Body of pancreas (tissue), 4 donors: ENCODE results near the gene C9orf152. TPM values are rescaled to one million over a fixed set of nuclear protein-coding genes. Genes with fewer than 3 reads are reported as not detected.

ENCODE experiments used
- ATAC-seq: fragments of 150-250 bp; one replicate; pipeline ENCODE4 v1.9.1; 2016
- DNase-seq, 4 donors: peaks; one replicate each; pipeline ENCODE4 v3.0.0-alpha.2; 2019
- H3K27ac ChIP-seq, 4 donors: fragments of 200-600 bp; sonication (generic); 1 replicate in 3 of 4; 2 replicates in 1 of 4; pipeline versions ENCODE4 v1.5.1 to v1.6.1; 2016 to 2019; ENCODE audit warnings: mild to moderate bottlenecking in 1 of 4, mixed read lengths in 1 of 4, moderate library complexity in 1 of 4
- H3K27me3 ChIP-seq, 2 donors: fragments of 200-600 bp; sonication (generic); one replicate each; pipeline ENCODE4 v1.6.0; 2016; ENCODE audit warnings: mild to moderate bottlenecking in 1 of 2
- H3K36me3 ChIP-seq, 2 donors: fragments of 200-600 bp; sonication (generic); replicated peaks in 1 of 2; 2 replicates each; pipeline ENCODE4 v1.5.1; 2016; ENCODE audit warnings: low read depth in 2 of 2; ENCODE audit not compliant: insufficient read depth in 1 of 2
- H3K4me1 ChIP-seq: fragments of 200-600 bp; sonication (generic); one replicate; pipeline ENCODE4 v1.6.0; 2016
- H3K4me3 ChIP-seq, 2 donors: fragments of 200-600 bp; sonication (generic); 1 replicate in 1 of 2; 2 replicates in 1 of 2; pipeline ENCODE4 v1.5.1; 2016 to 2019
- H3K9me3 ChIP-seq, 3 donors: fragments of 200-600 bp; sonication (generic); 1 replicate in 2 of 3; 2 replicates in 1 of 3; pipeline ENCODE4 v1.5.1; 2016
- POLR2A ChIP-seq, 3 donors: fragments of 450-650 bp; IDR thresholded peaks; one replicate each; pipeline ENCODE4 v1.6.1; 2016; ENCODE audit warnings: antibody characterized with exemption in 3 of 3, mild to moderate bottlenecking in 2 of 3
- WGBS, 2 donors: methylation state at CpG; one replicate each; pipeline ENCODE4 v1.1.5; 2017; 5-methylcytosine and 5-hydroxymethylcytosine counted together
- intact Hi-C: fragments of 100-400 bp; cut with DNase I; formaldehyde crosslinking; loops from one replicate; pipeline ENCODE4 v1.15.1; 2023
- total RNA-seq, 2 donors: library from RNA; depleted of rRNA; stranded (reverse); fragments of >200 nt; gene quantifications; one replicate each; pipeline ENCODE4 v1.1.0, GENCODE V29; 2016
- TF ChIP-seq, protein P1 (sequence below), 7 experiments: fragments of 450-650 bp in 4 of 7; fragments of 200-600 bp in 3 of 7; sonication (generic) in 3 of 7; IDR thresholded peaks; one replicate each; pipeline ENCODE4 v1.5.1; 2016 to 2019; ENCODE audit warnings: antibody characterized with exemption in 7 of 7

Gene C9orf152
- total RNA-seq, 2 donors from 2014 or later = 0.33 to 3.4 TPM

DNA sequence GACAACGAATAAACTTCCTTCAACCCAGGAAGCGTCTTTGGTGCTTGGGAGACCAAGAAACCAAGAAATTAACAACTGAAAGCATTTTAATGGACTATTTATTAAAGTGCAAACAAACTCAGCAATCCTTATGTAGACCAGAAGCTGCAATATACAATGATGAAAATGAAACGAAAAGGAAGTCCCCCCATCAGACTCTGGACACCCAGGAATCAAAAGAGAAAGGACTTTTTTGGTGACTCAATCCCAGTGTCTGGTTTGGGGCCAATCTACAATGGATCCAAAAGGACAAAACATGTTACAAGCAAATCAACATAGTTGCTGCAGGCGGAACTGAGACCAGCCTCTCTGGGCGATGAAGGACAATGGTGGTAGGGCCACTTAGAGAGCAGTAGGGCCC is 39.5 kb downstream of the C9orf152 start:
- Histone ChIP-seq H3K27ac (no peak overlapping the region), H3K9me3 (no peaks in the 10 kb centered on the region), H3K27me3 (no peaks in the 10 kb centered on the region), H3K4me1 (peaks cover 5% of the 10 kb centered on the region), H3K36me3 (no peaks in the 10 kb centered on the region), H3K4me3 (no peak overlapping the region)
- no peak for DNase-seq
- intact Hi-C loops = no loop called here
- no peak for ATAC-seq
- 67 to 76% methylated on average over 5 of the region's 5 CpGs for WGBS, 2 donors
- TF ChIP-seq, protein P1, sequence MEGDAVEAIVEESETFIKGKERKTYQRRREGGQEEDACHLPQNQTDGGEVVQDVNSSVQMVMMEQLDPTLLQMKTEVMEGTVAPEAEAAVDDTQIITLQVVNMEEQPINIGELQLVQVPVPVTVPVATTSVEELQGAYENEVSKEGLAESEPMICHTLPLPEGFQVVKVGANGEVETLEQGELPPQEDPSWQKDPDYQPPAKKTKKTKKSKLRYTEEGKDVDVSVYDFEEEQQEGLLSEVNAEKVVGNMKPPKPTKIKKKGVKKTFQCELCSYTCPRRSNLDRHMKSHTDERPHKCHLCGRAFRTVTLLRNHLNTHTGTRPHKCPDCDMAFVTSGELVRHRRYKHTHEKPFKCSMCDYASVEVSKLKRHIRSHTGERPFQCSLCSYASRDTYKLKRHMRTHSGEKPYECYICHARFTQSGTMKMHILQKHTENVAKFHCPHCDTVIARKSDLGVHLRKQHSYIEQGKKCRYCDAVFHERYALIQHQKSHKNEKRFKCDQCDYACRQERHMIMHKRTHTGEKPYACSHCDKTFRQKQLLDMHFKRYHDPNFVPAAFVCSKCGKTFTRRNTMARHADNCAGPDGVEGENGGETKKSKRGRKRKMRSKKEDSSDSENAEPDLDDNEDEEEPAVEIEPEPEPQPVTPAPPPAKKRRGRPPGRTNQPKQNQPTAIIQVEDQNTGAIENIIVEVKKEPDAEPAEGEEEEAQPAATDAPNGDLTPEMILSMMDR (IDR thresholded peaks at IDR 0.05) = no peak
- no peak for TF ChIP-seq POLR2A (IDR thresholded peaks at IDR 0.05)

DNA sequence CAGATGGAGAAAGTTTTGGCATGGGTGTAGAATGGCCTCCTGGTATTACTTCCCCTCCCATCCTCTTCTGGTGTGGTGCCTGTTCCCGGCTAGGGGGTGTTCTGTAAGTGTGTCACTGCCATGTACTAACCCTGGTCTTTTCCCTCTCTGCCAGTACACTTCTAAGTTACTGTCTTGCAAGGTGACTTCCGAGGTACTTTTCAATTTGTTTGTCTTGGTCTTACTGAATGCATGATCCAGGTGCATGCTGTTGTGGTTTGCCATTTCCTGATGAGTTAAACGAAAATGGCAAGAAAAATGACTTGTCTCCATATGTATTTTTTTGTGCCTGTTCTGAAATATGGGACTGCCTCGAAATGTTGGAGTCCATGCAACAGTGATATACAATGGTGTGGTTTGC is 46.0 kb downstream of the C9orf152 start:
- H3K4me1 ChIP-seq = no peaks in the 10 kb centered on the region
- ATAC-seq (no peak), DNase-seq (no peak)
- no peak overlapping the region for H3K27ac ChIP-seq
- H3K9me3 ChIP-seq = no peaks in the 10 kb centered on the region
- H3K27me3 ChIP-seq = no peaks in the 10 kb centered on the region
- TF ChIP-seq POLR2A (IDR thresholded peaks at IDR 0.05) = no peak
- TF ChIP-seq, protein P1 (IDR thresholded peaks at IDR 0.05) = no peak
- intact Hi-C loops = no loop called here
- H3K36me3 ChIP-seq = no peaks in the 10 kb centered on the region
- no peak overlapping the region for H3K4me3 ChIP-seq
- 76 to 77% methylated on average over 4 of the region's 4 CpGs for whole genome bisulfite sequencing, 2 donors

DNA sequence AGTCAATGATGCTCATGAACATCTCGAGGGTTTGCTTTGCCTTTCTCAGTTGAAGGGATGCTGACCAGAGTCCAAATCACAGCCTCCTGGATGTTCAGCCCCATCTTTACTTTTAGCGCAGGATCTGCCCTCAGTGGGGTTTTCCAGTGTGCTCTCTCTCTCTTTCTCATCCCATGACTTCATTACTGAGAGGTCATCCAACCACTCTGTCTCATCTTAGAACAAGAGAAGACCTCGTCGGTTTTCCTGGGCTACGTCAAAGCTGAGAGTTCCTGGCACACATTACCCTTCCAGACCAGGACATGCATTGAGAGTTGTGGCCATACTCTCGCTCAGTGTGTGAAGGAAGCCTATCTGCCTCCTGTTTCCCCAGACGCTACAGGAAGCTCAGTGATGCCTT is 47.3 kb downstream of the C9orf152 start:
- H3K9me3 ChIP-seq = no peaks in the 10 kb centered on the region
- no peak overlapping the region for H3K27ac ChIP-seq
- 80 to 86% methylated on average over 7 of the region's 7 CpGs for WGBS, 2 donors
- intact Hi-C loops = no loop called here
- DNase-seq (no peak), ATAC-seq (no peak)
- TF ChIP-seq POLR2A (IDR thresholded peaks at IDR 0.05) = no peak
- TF ChIP-seq, protein P1 (IDR thresholded peaks at IDR 0.05) = no peak
- no peaks in the 10 kb centered on the region for H3K4me1 ChIP-seq
- no peak overlapping the region for H3K4me3 ChIP-seq
- H3K36me3 ChIP-seq = no peaks in the 10 kb centered on the region
- no peaks in the 10 kb centered on the region for H3K27me3 ChIP-seq

DNA sequence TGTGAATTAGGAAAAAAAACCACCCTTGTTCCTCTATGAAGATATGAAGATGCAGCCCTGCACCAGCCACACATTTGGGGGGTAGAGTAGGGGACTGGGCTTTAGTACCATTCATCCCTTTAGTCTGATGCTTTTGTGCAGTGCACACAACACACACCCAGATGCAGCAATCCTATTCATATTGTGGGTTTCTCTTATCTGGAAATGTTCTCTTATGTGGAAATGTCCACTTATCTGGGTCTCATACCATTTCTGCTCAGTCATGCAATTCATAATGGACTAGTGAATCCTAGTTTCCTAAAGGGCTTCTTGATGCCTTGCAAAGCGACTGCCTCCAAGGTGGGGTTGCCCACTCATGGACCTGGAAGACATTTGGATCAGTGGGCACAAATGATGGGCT is 47.8 kb downstream of the C9orf152 start:
- TF ChIP-seq, protein P1 (IDR thresholded peaks at IDR 0.05) = no peak
- TF ChIP-seq POLR2A (IDR thresholded peaks at IDR 0.05) = no peak
- 84 to 93% methylated on average over 1 of the region's 1 CpG for WGBS, 2 donors
- intact Hi-C loops = no loop called here
- DNase-seq = no peak
- ATAC-seq = no peak
- Histone ChIP-seq H3K27me3 (no peaks in the 10 kb centered on the region), H3K4me3 (no peak overlapping the region), H3K27ac (no peak overlapping the region), H3K9me3 (no peaks in the 10 kb centered on the region), H3K36me3 (no peaks in the 10 kb centered on the region), H3K4me1 (no peaks in the 10 kb centered on the region)

DNA sequence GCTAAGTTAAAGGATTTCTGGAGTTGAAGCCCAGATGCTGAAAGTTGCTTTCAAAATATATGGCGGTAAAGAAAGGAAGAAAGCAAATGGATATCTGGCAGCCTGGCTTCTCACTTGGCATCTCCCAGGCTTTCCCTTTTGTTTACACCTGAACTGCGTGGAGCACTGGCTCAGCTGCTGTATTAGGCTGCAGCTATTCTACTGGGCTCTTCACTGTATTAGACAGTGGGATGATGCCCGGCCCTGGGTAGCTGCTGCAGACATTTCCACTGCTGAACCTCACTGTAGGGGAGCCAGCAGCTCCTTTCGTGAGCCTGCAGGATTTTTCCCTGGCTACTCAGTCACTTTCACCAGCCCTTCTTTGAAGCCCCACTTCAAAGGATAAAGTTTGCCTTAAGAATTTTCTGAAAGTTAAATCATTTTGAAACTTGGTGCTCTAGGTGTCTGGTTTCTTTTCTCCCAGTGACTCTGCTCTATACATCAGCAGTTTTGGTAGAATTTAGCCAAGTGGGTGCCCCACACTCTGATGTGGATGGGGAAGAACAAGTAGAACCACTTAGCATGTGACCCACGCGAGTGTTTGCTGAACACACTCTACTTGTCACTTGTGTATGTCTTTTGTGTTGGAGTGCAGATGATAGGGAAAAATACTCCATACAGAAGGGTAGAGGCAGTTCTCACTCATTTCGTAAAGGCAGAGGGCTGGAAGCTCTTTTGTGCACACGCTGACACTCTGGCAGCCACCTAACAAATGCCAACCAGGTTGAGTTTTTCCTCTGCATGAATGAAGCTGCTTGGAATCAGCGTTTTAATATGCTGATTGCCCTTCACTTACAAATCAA is 49.9 kb downstream of the C9orf152 start:
- H3K4me1 ChIP-seq = no peaks in the 10 kb centered on the region
- no peak for ATAC-seq

More for the DNA sequence above, 49.9 kb downstream of the C9orf152 start:
- TF ChIP-seq, protein P1 (IDR thresholded peaks at IDR 0.05) = no peak
- H3K27ac ChIP-seq = no peak overlapping the region
- 24 to 26% methylated on average over 9 of the region's 9 CpGs for WGBS, 2 donors
- intact Hi-C loops = no loop called here
- H3K36me3 ChIP-seq = no peaks in the 10 kb centered on the region
- no peaks in the 10 kb centered on the region for H3K9me3 ChIP-seq
- no peak for DNase-seq
- no peaks in the 10 kb centered on the region for H3K27me3 ChIP-seq
- no peak overlapping the region for H3K4me3 ChIP-seq
